HG02610 (cell line): Measurements from ENCODE around the gene LACTBL1.

ENCODE experiments used
- ATAC-seq: cut with Tn5 transposase; IDR thresholded peaks from one replicate; pipeline ENCODE4 v1.9.1; 2021; ENCODE audit warnings: mild to moderate bottlenecking, moderate library complexity; ENCODE audit not compliant: unreplicated experiment

LACTBL1 gene

GRCh38 chr1:22914633-22915217, 57.9 kb downstream of the LACTBL1 start:
- ATAC-seq: no peak

GRCh38 chr1:22914156-22914555, 58.5 kb downstream of the LACTBL1 start:
- ATAC-seq: no peak

DNA sequence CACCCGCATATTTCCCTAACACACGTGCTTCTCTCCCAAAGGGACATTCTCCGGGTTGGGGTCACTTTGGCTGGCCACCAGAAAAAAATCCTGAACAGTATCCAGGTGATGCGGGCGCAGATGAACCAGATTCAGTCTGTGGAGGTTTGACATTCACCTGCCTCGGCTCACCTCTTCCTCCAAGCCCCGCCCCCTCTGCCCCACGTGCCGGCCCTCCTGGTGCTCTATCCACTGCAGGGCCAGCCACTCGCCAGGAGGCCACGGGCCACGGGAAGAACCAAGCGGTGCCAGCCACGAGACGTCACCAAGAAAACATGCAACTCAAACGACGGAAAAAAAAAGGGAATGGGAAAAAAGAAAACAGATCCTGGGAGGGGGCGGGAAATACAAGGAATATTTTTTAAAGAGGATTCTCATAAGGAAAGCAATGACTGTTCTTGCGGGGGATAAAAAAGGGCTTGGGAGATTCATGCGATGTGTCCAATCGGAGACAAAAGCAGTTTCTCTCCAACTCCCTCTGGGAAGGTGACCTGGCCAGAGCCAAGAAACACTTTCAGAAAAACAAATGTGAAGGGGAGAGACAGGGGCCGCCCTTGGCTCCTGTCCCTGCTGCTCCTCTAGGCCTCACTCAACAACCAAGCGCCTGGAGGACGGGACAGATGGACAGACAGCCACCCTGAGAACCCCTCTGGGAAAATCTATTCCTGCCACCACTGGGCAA, 59.1 kb downstream of the LACTBL1 start:
- ATAC-seq: no peak

GRCh38 chr1:22912311-22912710, 60.4 kb downstream of the LACTBL1 start:
- ATAC-seq: no peak

GRCh38 chr1:22910986-22911651, 61.5 kb downstream of the LACTBL1 start:
- ATAC-seq: no peak

- ATAC-seq: no peak
These were observed 62.4 kb downstream of the LACTBL1 start for GRCh38 chr1:22910286-22910685.

- no peak for ATAC-seq
These were observed 63.7 kb downstream of the LACTBL1 start for GRCh38 chr1:22908880-22909426.

GRCh38 chr1:22907528-22907927, 65.1 kb downstream of the LACTBL1 start:
- ATAC-seq: no peak

DNA sequence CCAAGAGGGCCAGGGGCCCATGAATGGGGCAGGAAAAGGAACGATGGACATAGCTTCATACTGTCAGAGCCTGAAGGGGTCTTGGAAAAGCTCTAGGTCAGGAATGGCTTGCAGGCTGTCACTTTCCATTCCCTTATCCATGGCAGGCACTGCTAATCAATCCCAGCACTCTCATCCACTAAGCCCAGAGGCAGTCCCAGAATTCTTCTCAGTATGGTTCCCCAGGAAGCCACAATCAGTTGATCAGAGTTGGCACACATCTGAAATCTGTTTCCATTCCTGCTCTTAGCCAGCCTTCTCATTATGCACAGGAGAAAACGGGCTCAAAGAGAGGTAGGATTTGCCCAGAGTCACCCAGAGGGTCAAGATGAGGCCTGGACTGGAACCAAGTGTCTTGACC, 65.7 kb downstream of the LACTBL1 start:
- no peak for ATAC-seq

DNA sequence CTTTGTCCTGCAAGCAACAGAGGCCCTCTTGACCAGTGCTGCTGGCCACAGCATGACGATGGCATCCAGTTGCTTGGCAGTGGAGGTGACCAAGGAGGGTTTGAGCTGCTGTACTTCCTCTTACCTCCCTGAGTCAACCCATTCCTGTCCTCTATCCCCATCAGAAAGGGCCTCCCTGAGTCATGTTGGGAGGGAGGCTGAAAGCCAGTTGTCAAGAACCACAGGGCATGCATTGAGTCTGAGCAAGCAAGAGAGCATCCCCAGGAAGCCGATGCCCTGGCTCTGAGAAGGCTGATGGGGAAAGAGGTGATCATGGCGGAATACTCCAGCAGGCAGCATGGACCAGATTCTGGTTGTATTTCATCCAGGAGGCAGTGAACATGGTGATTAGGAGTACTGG, 69.6 kb downstream of the LACTBL1 start:
- ATAC-seq: no peak
